HEK293 (cell line): ENCODE measurements around the gene ATP1B2.

Source experiments
- CTCF ChIA-PET: fragments of 350-600 bp; formaldehyde crosslinking; extraction: SDS; loops from one replicate; lab custom pipeline; 2021; ENCODE audit warnings: antibody characterized with exemption; lab: Yijun Ruan, JAX
- POLR2A ChIA-PET: fragments of 300-600 bp; formaldehyde crosslinking; extraction: SDS; loops from one replicate; lab custom pipeline; 2020; ENCODE audit warnings: antibody characterized with exemption, inconsistent platforms; lab: Yijun Ruan, JAX
- H3K27ac ChIP-seq: fragments of 200-500 bp; sonication (Bioruptor generic); 2 replicates; pipeline ENCODE4 v1.5.1; 2014; ENCODE audit warnings: low read depth, low read length, control low read depth, inconsistent platforms; ENCODE audit errors: extremely low read depth
- H3K36me3 ChIP-seq, 2 experiments: fragments of 200-500 bp in 1 of 2; sonication (Bioruptor generic) in 1 of 2; 1 replicate in 1 of 2; 2 replicates in 1 of 2; pipeline ENCODE4 v1.5.1; 2014 to 2017; ENCODE audit warnings: inconsistent platforms in 2 of 2, low read length in 2 of 2; ENCODE audit not compliant: control insufficient read depth in 2 of 2, insufficient read depth in 1 of 2
- H3K4me1 ChIP-seq: fragments of 200-500 bp; sonication (Bioruptor generic); 2 replicates; pipeline ENCODE4 v1.5.1; 2014; ENCODE audit warnings: mild to moderate bottlenecking, low read length, inconsistent platforms; ENCODE audit not compliant: control insufficient read depth, insufficient read depth
- H3K4me3 ChIP-seq: 2 replicates; pipeline ENCODE4 v1.5.1; 2011; ENCODE audit warnings: low read depth, mild to moderate bottlenecking, control low read depth, low read length, moderate library complexity
- H3K9me3 ChIP-seq: fragments of 200-500 bp; sonication (Bioruptor generic); 2 replicates; pipeline ENCODE4 v1.5.1; 2014; ENCODE audit warnings: low read depth, low read length, inconsistent platforms; ENCODE audit not compliant: control insufficient read depth, insufficient read depth
- BCL6B ChIP-seq: fragments of 450-650 bp; formaldehyde crosslinking; IDR thresholded peaks from 2 replicates; pipeline ENCODE4 v1.5.1; 2017; ENCODE audit warnings: missing biosample characterization, missing genetic modification characterization
- IKZF3 ChIP-seq: fragments of 450-650 bp; IDR thresholded peaks from 2 replicates; pipeline ENCODE4 v1.5.0; 2018; ENCODE audit warnings: missing biosample characterization, mild to moderate bottlenecking, missing genetic modification characterization, moderate library complexity
- MYNN ChIP-seq: fragments of 450-650 bp; formaldehyde crosslinking; IDR thresholded peaks from 2 replicates; pipeline ENCODE4 v1.5.1; 2016; ENCODE audit warnings: missing biosample characterization, missing genetic modification characterization, borderline replicate concordance
- PRDM1 ChIP-seq: fragments of 450-650 bp; formaldehyde crosslinking; IDR thresholded peaks from 2 replicates; pipeline ENCODE4; 2016; ENCODE audit warnings: missing biosample characterization, missing genetic modification characterization
- ZBTB20 ChIP-seq: fragments of 450-650 bp; formaldehyde crosslinking; IDR thresholded peaks from 2 replicates; pipeline ENCODE4 v1.5.1; 2016; ENCODE audit warnings: missing biosample characterization, missing genetic modification characterization
- ZBTB6 ChIP-seq: fragments of 450-650 bp; formaldehyde crosslinking; IDR thresholded peaks from 2 replicates; pipeline ENCODE4 v1.5.1; 2017; ENCODE audit warnings: missing biosample characterization, missing genetic modification characterization
- ZNF10 ChIP-seq: fragments of 450-650 bp; formaldehyde crosslinking; IDR thresholded peaks from 2 replicates; pipeline ENCODE4 v1.5.1; 2017; ENCODE audit warnings: missing biosample characterization, missing genetic modification characterization
- ZNF174 ChIP-seq: fragments of 450-650 bp; formaldehyde crosslinking; IDR thresholded peaks from 2 replicates; pipeline ENCODE4 v1.5.0; 2017; ENCODE audit warnings: missing biosample characterization, mild to moderate bottlenecking, missing genetic modification characterization
- ZNF223 ChIP-seq: fragments of 450-650 bp; formaldehyde crosslinking; IDR thresholded peaks from 2 replicates; pipeline ENCODE4 v1.5.1; 2016; ENCODE audit warnings: missing biosample characterization, missing genetic modification characterization
- ZNF266 ChIP-seq: fragments of 450-650 bp; formaldehyde crosslinking; IDR thresholded peaks from 2 replicates; pipeline ENCODE4 v1.5.1; 2016; ENCODE audit warnings: missing biosample characterization, missing genetic modification characterization, low read depth
- ZNF335 ChIP-seq: fragments of 450-650 bp; formaldehyde crosslinking; conservative IDR thresholded peaks from 2 replicates; pipeline ENCODE4 v1.5.1; 2016; ENCODE audit warnings: missing biosample characterization, missing genetic modification characterization
- ZNF398 ChIP-seq: fragments of 450-650 bp; formaldehyde crosslinking; IDR thresholded peaks from 2 replicates; pipeline ENCODE4 v1.5.1; 2017; ENCODE audit warnings: missing biosample characterization, missing genetic modification characterization
- ZNF555 ChIP-seq: fragments of 450-650 bp; formaldehyde crosslinking; conservative IDR thresholded peaks from 2 replicates; pipeline ENCODE4 v1.5.1; 2017; ENCODE audit warnings: missing biosample characterization, mild to moderate bottlenecking, missing genetic modification characterization, inconsistent platforms
- ZNF585B ChIP-seq: fragments of 450-650 bp; formaldehyde crosslinking; IDR thresholded peaks from 2 replicates; pipeline ENCODE4 v1.5.1; 2016; ENCODE audit warnings: missing biosample characterization, missing genetic modification characterization
- ZSCAN23 ChIP-seq: fragments of 450-650 bp; formaldehyde crosslinking; IDR thresholded peaks from 2 replicates; pipeline ENCODE4 v1.5.1; 2016; ENCODE audit warnings: missing biosample characterization, missing genetic modification characterization
- TF ChIP-seq, protein P1 (sequence below): fragments of 450-650 bp; formaldehyde crosslinking; IDR thresholded peaks from 2 replicates; pipeline ENCODE4 v1.5.1; 2016; ENCODE audit warnings: missing biosample characterization, missing genetic modification characterization, low read depth

ATP1B2 gene

GRCh38 chr17:7701681-7702080 is 51.0 kb downstream of the ATP1B2 start:
- ChIA-PET POLR2A (interaction anchor here (7.9 kb wide), 1 partner anchor 14 kb away, joined by 111 read pairs; the partner anchor contains the start of genes TP53 and WRAP53), CTCF (interaction anchor here (0.6 to 7.3 kb wide), 3 partner anchors 9 to 82 kb away, joined by 3 to 45 read pairs (median 4); partner anchors contain the start of genes TP53 and WRAP53)

DNA sequence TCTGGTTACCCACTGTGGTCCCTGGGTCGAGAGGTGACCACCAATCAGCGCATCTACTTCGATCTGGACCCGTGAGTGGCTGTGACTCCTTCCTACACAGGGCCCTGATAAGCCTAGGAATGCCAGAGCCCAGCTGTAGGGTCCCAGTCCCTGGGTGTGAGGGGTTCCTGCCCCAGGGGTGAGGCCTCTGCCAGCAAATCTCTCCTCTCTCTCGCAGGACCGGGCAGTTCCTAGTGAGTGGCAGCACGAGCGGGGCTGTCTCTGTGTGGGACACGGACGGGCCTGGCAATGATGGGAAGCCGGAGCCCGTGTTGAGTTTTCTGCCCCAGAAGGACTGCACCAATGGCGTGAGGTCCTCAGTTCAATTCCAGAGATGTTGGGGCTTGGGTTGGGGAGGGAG is 52.0 kb downstream of the ATP1B2 start:
- TF ChIP-seq ZBTB6 (tag by site-specific recombination) (no peak), ZNF398 (no peak), ZBTB20 (no peak), ZNF335 (tag by site-specific recombination) (no peak), ZSCAN23 (tag by site-specific recombination) (no peak), ZNF174 (tag by site-specific recombination) (no peak), BCL6B (tag by site-specific recombination) (no peak), ZNF585B (tag by site-specific recombination) (no peak), PRDM1 (tag by site-specific recombination) (no peak)
- TF ChIP-seq, protein P1, sequence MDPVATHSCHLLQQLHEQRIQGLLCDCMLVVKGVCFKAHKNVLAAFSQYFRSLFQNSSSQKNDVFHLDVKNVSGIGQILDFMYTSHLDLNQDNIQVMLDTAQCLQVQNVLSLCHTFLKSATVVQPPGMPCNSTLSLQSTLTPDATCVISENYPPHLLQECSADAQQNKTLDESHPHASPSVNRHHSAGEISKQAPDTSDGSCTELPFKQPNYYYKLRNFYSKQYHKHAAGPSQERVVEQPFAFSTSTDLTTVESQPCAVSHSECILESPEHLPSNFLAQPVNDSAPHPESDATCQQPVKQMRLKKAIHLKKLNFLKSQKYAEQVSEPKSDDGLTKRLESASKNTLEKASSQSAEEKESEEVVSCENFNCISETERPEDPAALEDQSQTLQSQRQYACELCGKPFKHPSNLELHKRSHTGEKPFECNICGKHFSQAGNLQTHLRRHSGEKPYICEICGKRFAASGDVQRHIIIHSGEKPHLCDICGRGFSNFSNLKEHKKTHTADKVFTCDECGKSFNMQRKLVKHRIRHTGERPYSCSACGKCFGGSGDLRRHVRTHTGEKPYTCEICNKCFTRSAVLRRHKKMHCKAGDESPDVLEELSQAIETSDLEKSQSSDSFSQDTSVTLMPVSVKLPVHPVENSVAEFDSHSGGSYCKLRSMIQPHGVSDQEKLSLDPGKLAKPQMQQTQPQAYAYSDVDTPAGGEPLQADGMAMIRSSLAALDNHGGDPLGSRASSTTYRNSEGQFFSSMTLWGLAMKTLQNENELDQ, result no peak
- TF ChIP-seq, all 188 proteins: peak for 0
- no peak overlapping the region for H3K27ac ChIP-seq
- ChIA-PET POLR2A (interaction anchor here (0.6 to 7.9 kb wide), 6 partner anchors 14 to 229 kb away, joined by 3 to 111 read pairs (median 5); partner anchors contain the start of genes CNTROB, DNAH2, MPDU1 and TP53), CTCF (interaction anchor here (0.7 to 7.3 kb wide), 5 partner anchors 14 to 106 kb away, joined by 3 to 49 read pairs (median 4); partner anchors contain the start of genes DNAH2, TP53 and WRAP53)
- peaks cover 5 to 40% of the 10 kb centered on the region in 2 experiments; a peak in 2 of 3 replicates for H3K36me3 ChIP-seq
- no peak overlapping the region for H3K4me3 ChIP-seq
- H3K9me3 ChIP-seq, result no peaks in the 10 kb centered on the region
- peaks cover 14% of the 10 kb centered on the region; the same call in 1 of the 2 replicates for H3K4me1 ChIP-seq

More at GRCh38 chr17:7701681-7702080, 51.0 kb downstream of the ATP1B2 start:
- TF ChIP-seq ZNF555 (tag by site-specific recombination) (no peak), ZNF10 (tag by site-specific recombination) (no peak), MYNN (tag by site-specific recombination) (no peak), ZNF223 (no peak), ZNF266 (no peak), IKZF3 (tag by site-specific recombination) (no peak)
- TF ChIP-seq, all 188 proteins: peak for 0
- Histone ChIP-seq H3K4me3 (no peak overlapping the region), H3K27ac (no peak overlapping the region), H3K9me3 (no peaks in the 10 kb centered on the region), H3K4me1 (peaks cover 14% of the 10 kb centered on the region; the same call in 1 of the 2 replicates), H3K36me3 (peaks cover 8 to 43% of the 10 kb centered on the region in 2 experiments; a peak in 2 of 3 replicates)
